GM19099 (cell line): ENCODE data around the gene WNT4.

Source experiments
- POLR2A ChIP-seq: IDR thresholded peaks from 3 replicates; pipeline ENCODE4 v1.6.1; 2011; ENCODE audit warnings: low read depth; ENCODE audit not compliant: insufficient read length; ENCODE audit errors: extremely low read depth

The WNT4 gene

DNA sequence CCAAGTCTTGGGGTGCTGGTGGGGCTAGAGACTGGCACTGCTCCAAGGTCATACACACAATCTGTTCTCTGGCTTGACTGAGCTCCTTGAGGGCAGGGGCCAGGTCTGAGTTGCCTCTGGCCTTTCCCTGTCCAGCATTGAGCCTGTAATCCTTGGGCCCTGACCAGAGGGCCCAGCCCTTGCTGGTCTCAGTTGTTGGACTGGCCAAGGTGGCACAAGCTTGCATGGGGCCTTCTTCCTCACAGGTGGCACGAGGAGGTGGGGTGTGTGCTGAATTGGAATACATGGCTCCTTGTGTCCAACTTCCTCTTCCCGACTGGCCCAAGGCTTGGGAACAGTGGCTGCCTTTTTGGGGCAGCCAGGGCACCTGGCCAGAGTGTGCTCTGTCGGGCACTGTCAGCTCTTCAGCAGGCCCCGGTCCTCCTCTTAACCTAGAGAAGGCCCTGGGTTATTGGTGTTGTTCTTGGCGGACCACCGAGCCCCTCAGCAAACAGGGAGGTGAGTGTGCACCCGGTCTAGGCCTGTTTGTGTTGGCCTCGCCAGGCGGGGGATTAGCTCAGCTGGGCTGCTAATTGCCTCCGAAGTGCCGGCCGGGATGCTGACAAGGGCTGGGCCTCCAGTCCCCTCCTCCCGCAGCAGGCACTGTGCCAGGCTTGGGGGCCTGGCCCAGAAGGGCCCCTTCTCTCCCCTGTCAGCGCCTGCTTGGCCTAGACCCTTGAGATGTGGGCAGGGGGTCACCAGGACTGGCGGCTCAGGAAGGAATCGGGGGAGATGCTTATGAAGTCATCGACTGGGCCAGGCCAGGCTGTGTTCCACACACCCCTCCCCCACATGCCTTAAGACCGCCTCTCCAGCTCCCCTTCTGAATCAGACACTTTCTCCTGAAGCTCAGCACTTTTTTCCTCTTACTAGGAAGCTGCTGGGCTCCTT is 28.5 kb downstream of the WNT4 start:
- no peak for TF ChIP-seq POLR2A

DNA sequence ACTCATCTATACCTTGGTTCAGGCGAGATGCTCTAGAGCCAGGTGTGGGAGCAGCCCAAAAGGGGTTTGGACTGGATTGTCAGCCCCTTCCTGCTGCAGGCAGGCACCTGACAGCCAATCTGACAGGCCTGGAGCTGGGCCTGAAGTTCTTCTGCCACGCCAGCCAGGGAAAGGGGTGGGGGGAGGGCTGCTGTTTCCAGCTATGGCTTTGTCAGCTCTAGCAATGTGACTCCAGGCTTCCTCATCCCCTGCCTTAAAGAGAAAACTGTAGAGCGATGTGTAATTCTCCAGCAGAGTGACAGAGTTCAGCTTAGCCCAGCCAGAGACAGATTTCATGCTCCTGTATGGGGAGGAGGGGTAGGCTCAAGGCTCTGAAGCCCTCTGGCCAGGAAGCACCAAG is 30.3 kb downstream of the WNT4 start:
- TF ChIP-seq POLR2A, result no peak

DNA sequence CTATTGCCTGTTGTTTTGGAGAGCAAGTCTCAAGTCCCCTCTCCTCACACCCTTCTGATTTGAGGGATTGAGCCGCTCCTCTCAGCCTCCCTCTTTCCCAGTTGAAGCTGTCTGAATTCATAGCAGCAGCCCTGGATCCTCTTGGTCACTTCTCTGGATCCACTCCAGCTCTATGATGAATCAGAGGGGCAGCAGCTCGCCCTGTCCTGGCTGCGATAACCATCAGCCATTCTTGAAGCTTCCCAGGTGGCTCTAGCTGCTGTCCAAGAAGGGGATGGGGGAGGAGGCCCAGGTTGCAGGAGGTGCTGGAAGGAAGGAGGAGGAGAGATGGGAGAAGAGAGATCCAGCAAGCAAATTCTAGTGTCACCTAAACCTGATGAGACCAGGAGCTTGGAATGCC is 31.3 kb downstream of the WNT4 start:
- TF ChIP-seq POLR2A, result no peak

DNA sequence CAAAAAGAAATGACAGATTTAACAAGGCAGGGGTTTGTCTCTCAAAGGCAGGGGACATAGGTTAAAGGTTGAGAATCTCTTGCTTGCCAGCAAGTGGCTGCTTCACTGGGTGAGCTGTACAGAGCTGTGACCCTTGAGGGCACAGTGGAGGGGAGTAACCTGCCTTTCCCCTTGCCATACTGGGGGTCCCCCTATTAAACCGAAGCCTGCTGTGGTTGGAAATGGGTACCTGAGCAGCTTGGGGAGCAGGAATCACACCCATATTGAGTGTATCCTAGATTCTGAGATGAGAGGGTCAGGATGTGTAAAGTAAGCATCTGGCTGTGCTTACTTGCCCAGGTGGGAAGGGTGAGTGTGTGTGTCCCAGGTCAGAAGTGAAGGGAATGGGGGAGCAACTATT is 31.8 kb downstream of the WNT4 start:
- TF ChIP-seq POLR2A, result no peak

DNA sequence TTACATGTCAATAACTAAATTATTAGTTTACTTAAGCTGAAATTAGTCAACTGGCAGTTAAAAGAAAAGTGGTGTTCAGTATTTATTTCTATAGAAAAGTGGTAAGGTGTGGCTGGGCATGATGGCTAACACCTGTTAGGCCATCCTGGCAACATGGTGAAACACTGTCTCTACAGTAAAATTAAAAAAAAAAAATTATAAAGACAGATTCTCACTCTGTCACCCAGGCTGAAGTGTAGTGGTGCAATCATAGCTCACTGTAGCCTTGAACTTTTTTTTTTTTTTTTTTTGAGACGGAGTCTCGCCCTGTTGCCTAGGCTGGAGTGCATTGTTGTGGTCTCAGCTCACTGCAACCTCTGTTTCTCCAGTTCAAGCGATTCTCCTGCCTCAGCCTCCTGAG is 32.9 kb downstream of the WNT4 start:
- no peak for TF ChIP-seq POLR2A

DNA sequence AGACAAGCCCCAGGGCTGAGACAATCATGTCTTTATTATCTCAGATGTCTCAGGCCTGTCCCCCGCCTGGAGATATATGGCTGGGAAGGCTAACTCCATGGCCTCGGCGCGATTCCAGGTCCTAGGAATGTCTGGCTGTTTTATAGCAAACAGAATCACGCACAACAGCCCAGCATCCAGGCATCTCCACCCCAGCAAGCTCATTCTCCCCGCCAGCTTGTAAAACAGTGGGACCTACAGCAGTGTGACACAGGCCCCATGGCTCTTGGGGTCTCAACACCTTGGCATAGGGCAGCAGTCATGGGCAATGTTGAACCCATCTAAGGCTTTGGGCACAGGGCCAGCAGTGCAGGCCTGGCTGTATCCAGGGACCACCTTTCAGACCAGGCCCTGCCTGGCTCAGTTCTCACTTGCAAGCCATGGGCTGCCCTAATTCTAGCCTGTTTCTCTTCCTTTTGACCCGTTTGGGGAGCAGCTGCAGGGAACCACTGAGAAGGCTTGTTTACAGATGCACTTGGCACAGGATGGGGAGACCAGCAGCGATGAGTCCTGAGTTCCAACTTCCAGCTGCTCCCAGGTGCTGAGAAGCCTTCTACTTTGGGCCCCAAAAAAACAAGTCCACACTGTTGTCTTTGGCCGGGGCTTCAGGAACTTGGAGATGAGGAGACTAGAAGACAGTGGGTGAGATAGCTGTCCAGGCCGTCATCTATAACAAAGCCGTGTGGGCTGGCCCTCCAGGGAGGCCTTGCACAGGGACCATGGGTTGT is 34.4 kb downstream of the WNT4 start:
- TF ChIP-seq POLR2A, result no peak

DNA sequence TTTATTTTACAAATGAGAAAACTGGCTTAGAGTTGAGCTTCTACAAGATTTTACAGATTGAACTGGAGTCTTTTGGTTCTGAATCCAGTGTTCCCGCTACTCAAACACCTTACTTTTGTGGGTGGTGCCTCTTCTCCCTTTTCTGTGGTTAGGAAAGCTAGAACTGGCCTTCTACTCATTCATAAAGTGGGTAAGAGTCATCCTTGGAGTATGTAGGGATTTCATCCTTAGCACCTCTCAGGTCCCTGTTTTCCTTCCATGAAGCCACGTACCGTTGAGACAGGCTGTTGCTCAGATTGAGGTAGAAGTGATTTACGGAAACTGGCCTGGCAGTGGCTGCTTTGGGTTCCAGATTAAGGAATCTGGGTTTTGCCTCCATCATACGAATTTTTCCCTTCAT is 35.8 kb downstream of the WNT4 start:
- TF ChIP-seq POLR2A, result no peak

DNA sequence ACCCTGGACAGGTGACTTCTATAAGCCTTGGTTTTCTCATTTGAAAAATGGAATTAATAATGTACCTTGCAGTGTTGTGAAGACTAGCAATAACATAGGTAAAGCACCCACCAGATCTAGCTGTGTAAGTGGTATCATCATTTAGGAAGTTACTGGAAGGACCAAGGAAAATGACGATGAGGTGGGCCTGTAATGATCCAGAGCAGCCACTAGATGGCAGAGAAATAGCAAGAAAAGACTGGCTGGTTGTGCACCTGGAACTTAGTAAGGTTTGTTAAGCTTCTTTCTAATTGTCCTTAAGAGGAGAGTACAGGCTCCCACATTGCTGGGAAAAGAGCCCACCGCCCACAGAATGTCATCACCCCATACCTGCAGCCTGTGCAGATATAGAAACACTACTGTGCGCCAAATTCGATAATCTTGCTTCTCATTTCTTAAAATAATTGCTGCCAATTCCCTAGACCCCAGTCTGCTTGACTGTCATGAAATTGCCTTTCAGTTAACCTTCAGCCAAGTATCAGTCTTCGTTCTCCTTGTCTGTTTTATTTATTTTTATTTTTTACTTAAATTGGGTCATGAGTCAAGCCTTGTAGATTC is 37.2 kb downstream of the WNT4 start:
- TF ChIP-seq POLR2A, result no peak

DNA sequence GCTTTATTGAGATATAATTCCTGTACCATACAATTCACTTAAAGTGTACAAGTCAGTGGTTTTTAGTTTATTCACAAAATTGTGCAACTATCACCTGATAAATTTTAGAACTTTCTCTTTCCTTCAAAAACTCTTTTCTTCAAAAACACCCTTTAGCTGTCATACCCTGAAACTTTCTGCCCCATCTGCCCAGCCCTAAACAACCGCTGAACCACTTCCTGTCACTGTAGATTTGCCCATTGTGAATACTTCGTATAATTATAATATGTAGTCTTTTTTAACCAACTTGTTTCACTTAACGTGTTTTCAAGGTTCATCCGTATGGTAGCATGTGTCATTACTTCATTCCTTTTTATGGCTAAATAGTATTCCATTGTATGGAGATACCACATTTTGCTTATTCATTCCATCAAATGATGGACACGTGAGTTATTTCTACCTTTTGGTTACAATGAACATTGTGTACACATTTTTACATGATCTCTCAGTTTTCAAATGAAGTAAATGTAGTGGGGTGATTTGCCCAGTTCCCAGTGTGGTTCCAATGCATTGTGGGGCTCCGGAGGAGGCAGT is 37.9 kb downstream of the WNT4 start:
- no peak for TF ChIP-seq POLR2A

DNA sequence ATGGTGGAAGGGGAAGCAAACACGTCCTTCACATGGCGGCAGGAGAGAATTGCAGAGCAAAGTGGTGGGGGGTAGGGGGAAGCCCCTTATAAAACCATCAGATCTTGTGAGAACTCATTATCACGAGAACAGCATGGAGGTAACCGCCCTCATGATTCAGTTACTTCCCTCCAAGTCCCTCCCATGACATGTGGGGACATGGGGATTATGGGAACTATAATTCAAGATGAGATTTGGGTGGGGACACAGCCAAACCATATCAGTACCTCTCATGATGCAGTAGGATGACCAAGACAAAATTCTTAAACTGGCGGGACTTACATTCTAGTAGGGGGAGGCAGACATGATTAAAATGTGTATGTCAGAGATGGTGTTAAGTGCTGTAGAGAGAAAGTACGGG is 38.8 kb downstream of the WNT4 start:
- no peak for TF ChIP-seq POLR2A

DNA sequence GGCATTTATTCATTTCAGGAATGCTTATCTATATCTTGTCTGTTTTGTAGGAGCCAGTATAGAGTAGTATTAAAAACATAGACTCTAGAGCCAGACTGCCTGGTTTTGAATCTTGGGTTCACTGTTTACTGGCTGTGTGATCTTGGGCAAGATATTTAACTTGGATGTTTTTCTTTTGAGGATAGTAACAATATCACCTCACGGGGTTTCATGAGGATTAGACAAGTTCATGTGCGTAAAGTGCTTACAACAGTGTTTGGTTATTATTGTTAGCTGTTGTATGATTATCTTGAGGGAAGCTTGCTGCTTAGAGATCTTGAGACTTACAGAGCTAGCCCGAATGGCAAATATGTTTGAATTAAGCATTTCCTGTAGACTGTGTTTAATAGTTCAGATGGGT is 40.2 kb downstream of the WNT4 start:
- TF ChIP-seq POLR2A, result no peak

DNA sequence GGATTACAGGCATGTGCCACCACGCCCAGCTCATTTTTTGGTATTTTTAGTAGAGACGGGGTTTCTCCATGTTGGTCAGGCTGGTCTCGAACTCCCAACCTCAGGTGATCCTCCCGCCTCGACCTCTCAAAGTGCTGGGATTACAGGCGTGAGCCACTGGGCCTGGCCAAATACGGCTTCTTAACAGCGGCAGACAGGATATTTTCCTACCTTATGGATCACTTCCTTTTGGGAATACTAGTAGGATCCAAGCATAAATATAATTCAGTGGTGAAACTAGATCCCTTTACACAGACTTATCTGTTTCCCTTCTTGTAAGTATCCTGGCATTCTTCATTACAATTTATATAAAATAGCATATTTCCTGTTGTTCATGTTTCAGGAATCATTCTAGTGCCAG is 40.9 kb downstream of the WNT4 start:
- no peak for TF ChIP-seq POLR2A

DNA sequence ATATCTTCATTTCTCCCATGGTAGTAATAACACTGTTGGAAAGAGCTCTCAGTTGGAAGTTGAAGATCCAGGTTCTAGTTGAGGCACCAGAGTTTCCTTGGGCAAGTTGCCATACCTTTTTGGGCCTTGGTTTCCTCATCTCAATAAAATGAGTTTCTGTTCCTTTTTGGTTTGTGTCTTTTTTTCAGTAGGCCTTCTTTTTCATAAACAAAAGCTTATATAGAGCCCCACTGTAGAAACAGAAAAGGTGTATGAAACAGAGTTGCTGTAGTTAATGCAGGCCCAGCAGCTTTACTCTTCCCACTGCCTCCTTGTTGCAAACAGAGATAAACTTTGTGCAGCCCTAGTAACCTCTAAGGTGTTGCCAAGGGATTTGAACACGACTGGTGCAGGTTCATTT is 41.7 kb downstream of the WNT4 start:
- TF ChIP-seq POLR2A, result no peak

DNA sequence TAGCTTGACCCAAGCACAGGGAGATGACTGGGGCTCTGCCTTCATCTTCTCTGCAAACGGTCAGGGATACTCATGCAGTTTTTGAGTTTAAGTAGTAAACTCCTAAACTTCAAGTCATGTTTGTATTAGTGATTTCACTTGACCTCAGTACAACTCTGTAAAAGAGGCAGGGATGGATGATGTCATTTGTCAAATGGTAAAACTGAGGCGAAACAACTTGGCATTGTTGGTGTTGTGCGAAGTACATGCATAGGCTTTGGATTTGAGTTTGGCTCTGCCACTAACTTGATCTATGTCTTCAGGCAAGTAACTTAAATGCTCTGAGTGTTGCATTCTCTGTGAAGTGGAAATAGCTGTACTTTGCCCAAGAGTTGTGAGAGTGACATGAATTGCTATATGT is 42.7 kb downstream of the WNT4 start:
- TF ChIP-seq POLR2A, result no peak

DNA sequence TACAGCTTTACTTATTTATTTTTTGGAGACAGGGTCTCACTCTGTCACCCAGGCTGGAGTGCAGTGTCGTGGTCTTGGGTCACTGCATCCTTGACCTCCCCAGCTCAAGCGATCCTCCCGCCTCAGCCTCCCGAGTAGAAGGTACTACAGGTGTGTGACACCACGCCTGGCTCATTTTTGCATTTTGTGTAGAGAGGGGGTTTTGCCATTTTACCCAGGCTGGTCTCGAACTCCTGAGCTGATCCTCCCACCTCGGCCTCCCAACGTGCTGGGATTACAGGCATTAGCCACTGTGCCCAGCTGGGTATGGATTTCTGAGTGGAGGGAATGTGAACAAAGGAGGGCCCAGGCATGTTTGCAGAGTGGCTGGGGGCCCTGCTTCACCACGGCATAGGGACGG is 44.1 kb downstream of the WNT4 start:
- TF ChIP-seq POLR2A, result no peak
